Measurements from ENCODE around the gene SNX27.
"Not testable (repeated sequence)": the region's sequence is repeated elsewhere in the genome, so short reads cannot be mapped to it uniquely, and the experiment has no call there.

Gene SNX27

GRCh38 chr1:151639466-151639865 lies 27.6 kb downstream of the SNX27 start:
- H3K9me3 ChIP-seq (ENCODE audit: severe bottlenecking) = no peaks in the 10 kb centered on the region
- H3K27me3 ChIP-seq (ENCODE audit: insufficient read depth, poor library complexity, severe bottlenecking) = no peaks in the 10 kb centered on the region
- H3K4me3 ChIP-seq (ENCODE audit: severe bottlenecking) = no peak overlapping the region
- H3K36me3 ChIP-seq (ENCODE audit: low read depth) = peaks cover 4% of the 10 kb centered on the region; the same call in 1 of the 2 replicates
- H3K27ac ChIP-seq (ENCODE audit: poor library complexity, severe bottlenecking) = no peak overlapping the region
- TF ChIP-seq, protein P1, sequence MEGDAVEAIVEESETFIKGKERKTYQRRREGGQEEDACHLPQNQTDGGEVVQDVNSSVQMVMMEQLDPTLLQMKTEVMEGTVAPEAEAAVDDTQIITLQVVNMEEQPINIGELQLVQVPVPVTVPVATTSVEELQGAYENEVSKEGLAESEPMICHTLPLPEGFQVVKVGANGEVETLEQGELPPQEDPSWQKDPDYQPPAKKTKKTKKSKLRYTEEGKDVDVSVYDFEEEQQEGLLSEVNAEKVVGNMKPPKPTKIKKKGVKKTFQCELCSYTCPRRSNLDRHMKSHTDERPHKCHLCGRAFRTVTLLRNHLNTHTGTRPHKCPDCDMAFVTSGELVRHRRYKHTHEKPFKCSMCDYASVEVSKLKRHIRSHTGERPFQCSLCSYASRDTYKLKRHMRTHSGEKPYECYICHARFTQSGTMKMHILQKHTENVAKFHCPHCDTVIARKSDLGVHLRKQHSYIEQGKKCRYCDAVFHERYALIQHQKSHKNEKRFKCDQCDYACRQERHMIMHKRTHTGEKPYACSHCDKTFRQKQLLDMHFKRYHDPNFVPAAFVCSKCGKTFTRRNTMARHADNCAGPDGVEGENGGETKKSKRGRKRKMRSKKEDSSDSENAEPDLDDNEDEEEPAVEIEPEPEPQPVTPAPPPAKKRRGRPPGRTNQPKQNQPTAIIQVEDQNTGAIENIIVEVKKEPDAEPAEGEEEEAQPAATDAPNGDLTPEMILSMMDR (IDR thresholded peaks at IDR 0.05; ENCODE audit: poor library complexity, severe bottlenecking) = no peak
- DNase-seq (ENCODE audit: low spot score) (no peak), ATAC-seq (ENCODE audit: low read depth) (no peak)
- H3K4me1 ChIP-seq (ENCODE audit: insufficient read depth, poor library complexity, severe bottlenecking) = no peaks in the 10 kb centered on the region

DNA sequence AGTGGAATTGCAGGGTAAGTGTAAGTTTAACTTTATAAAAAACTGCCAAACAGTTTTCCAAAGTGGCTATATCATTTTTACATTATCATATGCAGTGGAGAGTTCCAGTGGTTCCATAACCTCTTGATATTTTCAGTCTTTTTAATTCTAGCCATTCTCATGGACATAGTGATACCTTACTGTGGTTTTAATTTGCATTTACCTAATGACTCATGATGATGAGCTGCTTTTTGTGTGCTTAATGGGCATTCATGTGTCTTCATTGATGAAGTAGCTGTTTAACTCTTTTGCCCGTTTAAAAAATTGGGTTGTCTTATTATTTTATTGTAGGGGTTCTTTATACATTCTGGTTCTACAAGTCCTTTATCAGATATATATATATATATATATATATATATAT lies 29.4 kb downstream of the SNX27 start:
- Histone ChIP-seq H3K27me3 (ENCODE audit: insufficient read depth, poor library complexity, severe bottlenecking) (no peaks in the 10 kb centered on the region), H3K36me3 (ENCODE audit: low read depth) (peaks cover 9% of the 10 kb centered on the region; the same call in 1 of the 2 replicates), H3K4me1 (ENCODE audit: insufficient read depth, poor library complexity, severe bottlenecking) (no peaks in the 10 kb centered on the region), H3K27ac (ENCODE audit: poor library complexity, severe bottlenecking) (no peak overlapping the region), H3K9me3 (ENCODE audit: severe bottlenecking) (no peaks in the 10 kb centered on the region), H3K4me3 (ENCODE audit: severe bottlenecking) (no peak overlapping the region)
- ATAC-seq (ENCODE audit: low read depth) (peak; percentile 46; the same call in 1 of the 3 replicates), DNase-seq (ENCODE audit: low spot score) (no peak)
- TF ChIP-seq, protein P1 (IDR thresholded peaks at IDR 0.05; ENCODE audit: poor library complexity, severe bottlenecking) = no peak

- not testable (repeated sequence) for H3K27me3 ChIP-seq (ENCODE audit: insufficient read depth, poor library complexity, severe bottlenecking); DNase-seq (ENCODE audit: low spot score); ATAC-seq (ENCODE audit: low read depth); H3K27ac ChIP-seq (ENCODE audit: poor library complexity, severe bottlenecking); H3K4me1 ChIP-seq (ENCODE audit: insufficient read depth, poor library complexity, severe bottlenecking); H3K36me3 ChIP-seq (ENCODE audit: low read depth); H3K4me3 ChIP-seq (ENCODE audit: severe bottlenecking); H3K9me3 ChIP-seq (ENCODE audit: severe bottlenecking)
Observed at GRCh38 chr1:151643085-151643484, 31.2 kb downstream of the SNX27 start.

- TF ChIP-seq, protein P1 (IDR thresholded peaks at IDR 0.05; ENCODE audit: poor library complexity, severe bottlenecking) = no peak
- Histone ChIP-seq H3K27me3 (ENCODE audit: insufficient read depth, poor library complexity, severe bottlenecking) (no peaks in the 10 kb centered on the region), H3K4me1 (ENCODE audit: insufficient read depth, poor library complexity, severe bottlenecking) (no peaks in the 10 kb centered on the region), H3K27ac (ENCODE audit: poor library complexity, severe bottlenecking) (no peak overlapping the region), H3K36me3 (ENCODE audit: low read depth) (peaks cover 13% of the 10 kb centered on the region), H3K4me3 (ENCODE audit: severe bottlenecking) (no peak overlapping the region), H3K9me3 (ENCODE audit: severe bottlenecking) (no peaks in the 10 kb centered on the region)
- DNase-seq (ENCODE audit: low spot score) (no peak), ATAC-seq (ENCODE audit: low read depth) (no peak)
Observed at GRCh38 chr1:151644001-151644400, 32.2 kb downstream of the SNX27 start.

DNA sequence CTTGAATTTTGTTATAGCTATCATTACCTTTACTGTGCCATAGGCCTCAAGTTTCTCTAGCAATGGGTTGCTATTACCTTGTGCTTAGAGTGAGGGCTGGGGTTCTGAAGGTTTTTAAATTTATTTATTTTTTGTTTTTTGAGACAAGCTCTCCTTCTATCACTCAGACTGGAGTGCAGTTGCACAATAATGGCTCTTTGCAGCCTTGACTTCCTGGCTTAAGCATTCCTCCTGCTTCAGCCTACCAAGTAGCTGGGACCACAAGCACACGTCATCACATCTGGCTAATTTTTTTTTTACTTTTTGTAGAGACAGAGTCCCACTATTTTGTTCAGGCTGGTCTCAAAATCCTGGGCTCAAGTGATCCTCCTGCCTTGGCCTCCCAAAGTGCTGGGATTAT lies 41.5 kb downstream of the SNX27 start:
- ATAC-seq (ENCODE audit: low read depth) (no peak), DNase-seq (ENCODE audit: low spot score) (no peak)
- Histone ChIP-seq H3K27me3 (ENCODE audit: insufficient read depth, poor library complexity, severe bottlenecking) (no peaks in the 10 kb centered on the region), H3K9me3 (ENCODE audit: severe bottlenecking) (no peaks in the 10 kb centered on the region), H3K27ac (ENCODE audit: poor library complexity, severe bottlenecking) (no peak overlapping the region), H3K4me3 (ENCODE audit: severe bottlenecking) (no peak overlapping the region), H3K4me1 (ENCODE audit: insufficient read depth, poor library complexity, severe bottlenecking) (no peaks in the 10 kb centered on the region), H3K36me3 (ENCODE audit: low read depth) (peaks cover 11% of the 10 kb centered on the region)
- TF ChIP-seq, protein P1 (IDR thresholded peaks at IDR 0.05; ENCODE audit: poor library complexity, severe bottlenecking) = no peak

All from RWPE2 (cell line).